ENCODE data around the gene F12.

F12 gene

GRCh38 chr5:177355868-177356168 lies 53.5 kb downstream of the F12 start:
- Mint-ChIP-seq H3K27me3 (ENCODE audit: low read depth, poor library complexity) (peaks cover 52% of the 10 kb centered on the region), H3K27ac (no peak overlapping the region), H3K4me3 (no peak overlapping the region), H3K4me1 (peaks cover 15% of the 10 kb centered on the region), H3K9me3 (no peaks in the 10 kb centered on the region), H3K36me3 (ENCODE audit: low read depth) (no peaks in the 10 kb centered on the region)
- no peak for DNase-seq
- TF ChIP-seq CTCF (IDR thresholded peaks at IDR 0.05), result no peak

GRCh38 chr5:177355162-177355867 lies 54.0 kb downstream of the F12 start:
- no peak overlapping the region for H3K27ac Mint-ChIP-seq
- peaks cover 52% of the 10 kb centered on the region for H3K27me3 Mint-ChIP-seq (ENCODE audit: low read depth, poor library complexity)
- H3K4me3 Mint-ChIP-seq, result no peak overlapping the region
- TF ChIP-seq CTCF (IDR thresholded peaks at IDR 0.05), result no peak
- no peaks in the 10 kb centered on the region for H3K36me3 Mint-ChIP-seq (ENCODE audit: low read depth)
- no peak for DNase-seq
- no peaks in the 10 kb centered on the region for H3K9me3 Mint-ChIP-seq
- H3K4me1 Mint-ChIP-seq, result peaks cover 20% of the 10 kb centered on the region

GRCh38 chr5:177354711-177355110 lies 54.7 kb downstream of the F12 start:
- Mint-ChIP-seq H3K27me3 (ENCODE audit: low read depth, poor library complexity) (peaks cover 50% of the 10 kb centered on the region), H3K27ac (no peak overlapping the region), H3K9me3 (no peaks in the 10 kb centered on the region), H3K4me3 (no peak overlapping the region), H3K4me1 (peaks cover 26% of the 10 kb centered on the region), H3K36me3 (ENCODE audit: low read depth) (no peaks in the 10 kb centered on the region)
- DNase-seq, result no peak
- no peak for TF ChIP-seq CTCF (IDR thresholded peaks at IDR 0.05)

GRCh38 chr5:177354256-177354655 lies 55.1 kb downstream of the F12 start:
- Mint-ChIP-seq H3K36me3 (ENCODE audit: low read depth) (no peaks in the 10 kb centered on the region), H3K27ac (no peak overlapping the region), H3K4me1 (peaks cover 30% of the 10 kb centered on the region), H3K9me3 (no peaks in the 10 kb centered on the region), H3K27me3 (ENCODE audit: low read depth, poor library complexity) (peaks cover 46% of the 10 kb centered on the region), H3K4me3 (no peak overlapping the region)
- no peak for TF ChIP-seq CTCF (IDR thresholded peaks at IDR 0.05)
- no peak for DNase-seq

- H3K27me3 Mint-ChIP-seq (ENCODE audit: low read depth, poor library complexity), result peaks cover 44% of the 10 kb centered on the region
- no peak for TF ChIP-seq CTCF (IDR thresholded peaks at IDR 0.05)
- DNase-seq, result no peak
- no peaks in the 10 kb centered on the region for H3K9me3 Mint-ChIP-seq
- peak overlapping the region; percentile 54 for H3K4me3 Mint-ChIP-seq
- peaks cover 35% of the 10 kb centered on the region for H3K4me1 Mint-ChIP-seq
- H3K27ac Mint-ChIP-seq, result no peak overlapping the region
- H3K36me3 Mint-ChIP-seq (ENCODE audit: low read depth), result no peaks in the 10 kb centered on the region
These were observed 56.3 kb downstream of the F12 start for GRCh38 chr5:177353093-177353492.

All from nephron progenitor cell (in vitro differentiated cells).